Measurements from ENCODE around the gene LARGE1. TPM values are rescaled to one million over a fixed set of nuclear protein-coding genes. Genes with fewer than 3 reads are reported as not detected.

Gene LARGE1
- total RNA-seq, 1 experiment from 2014 or later: 1.3 TPM

DNA sequence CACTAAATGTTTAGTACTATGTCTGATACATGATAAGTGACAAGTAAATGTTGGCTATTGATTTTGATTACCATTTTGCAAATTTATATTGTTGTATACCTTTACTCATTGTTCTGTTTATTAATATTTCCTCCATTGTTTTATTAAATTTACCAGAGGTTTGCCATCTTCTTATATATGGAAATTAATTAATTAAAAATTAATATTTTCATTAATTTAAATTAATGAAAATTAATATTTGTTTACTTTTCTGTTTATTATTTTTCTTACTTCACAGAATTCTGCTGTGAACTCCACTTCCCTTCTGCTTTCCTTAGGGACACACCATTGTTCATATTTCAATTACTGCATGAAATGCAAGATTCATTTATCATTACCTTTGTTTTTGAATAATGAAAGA lies 331.0 kb downstream of the LARGE1 start:
- no peak overlapping the region for H3K27ac ChIP-seq (ENCODE audit: low read length)
- CTCF ChIA-PET: no interaction called here
- DNase-seq (no peak), ATAC-seq (no peak)
- H3K4me1 ChIP-seq (ENCODE audit: insufficient read depth, low read length): no peaks in the 10 kb centered on the region
- no peak overlapping the region for H3K4me3 ChIP-seq (ENCODE audit: low read length)
- TF ChIP-seq EZH2 (IDR thresholded peaks at IDR 0.05; ENCODE audit: low read length, unreplicated experiment) (no peak), EZH2phosphoT487 (IDR thresholded peaks at IDR 0.05; ENCODE audit: borderline replicate concordance, low read length) (no peak)
- TF ChIP-seq, protein P1, sequence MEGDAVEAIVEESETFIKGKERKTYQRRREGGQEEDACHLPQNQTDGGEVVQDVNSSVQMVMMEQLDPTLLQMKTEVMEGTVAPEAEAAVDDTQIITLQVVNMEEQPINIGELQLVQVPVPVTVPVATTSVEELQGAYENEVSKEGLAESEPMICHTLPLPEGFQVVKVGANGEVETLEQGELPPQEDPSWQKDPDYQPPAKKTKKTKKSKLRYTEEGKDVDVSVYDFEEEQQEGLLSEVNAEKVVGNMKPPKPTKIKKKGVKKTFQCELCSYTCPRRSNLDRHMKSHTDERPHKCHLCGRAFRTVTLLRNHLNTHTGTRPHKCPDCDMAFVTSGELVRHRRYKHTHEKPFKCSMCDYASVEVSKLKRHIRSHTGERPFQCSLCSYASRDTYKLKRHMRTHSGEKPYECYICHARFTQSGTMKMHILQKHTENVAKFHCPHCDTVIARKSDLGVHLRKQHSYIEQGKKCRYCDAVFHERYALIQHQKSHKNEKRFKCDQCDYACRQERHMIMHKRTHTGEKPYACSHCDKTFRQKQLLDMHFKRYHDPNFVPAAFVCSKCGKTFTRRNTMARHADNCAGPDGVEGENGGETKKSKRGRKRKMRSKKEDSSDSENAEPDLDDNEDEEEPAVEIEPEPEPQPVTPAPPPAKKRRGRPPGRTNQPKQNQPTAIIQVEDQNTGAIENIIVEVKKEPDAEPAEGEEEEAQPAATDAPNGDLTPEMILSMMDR (conservative IDR thresholded peaks at IDR 0.05; ENCODE audit: low read depth, low read length): no peak
- no peaks in the 10 kb centered on the region for H4K20me1 ChIP-seq (ENCODE audit: low read length)
- H3K36me3 ChIP-seq (ENCODE audit: low read depth, low read length): no peaks in the 10 kb centered on the region
- no peaks in the 10 kb centered on the region for H3K27me3 ChIP-seq (ENCODE audit: low read length)
- BruUV-seq (replicated peaks): no TSS peak
- POLR2A ChIA-PET (ENCODE audit: unreplicated experiment): no interaction called here
- no peak overlapping the region for H3K9ac ChIP-seq (ENCODE audit: low read length)
- no peaks in the 10 kb centered on the region for H3K79me2 ChIP-seq (ENCODE audit: low read length)
- intact Hi-C loops (cut with micrococcal nuclease): no loop called here
- H3F3A ChIP-seq (ENCODE audit: low read length, unreplicated experiment): no peaks in the 10 kb centered on the region
- H3K9me3 ChIP-seq (ENCODE audit: low read length): no peaks in the 10 kb centered on the region
- no peaks in the 10 kb centered on the region for H3K9me2 ChIP-seq (replicated peaks; ENCODE audit: low read length)
- H3K4me2 ChIP-seq (ENCODE audit: low read length): no peak overlapping the region
- no peak overlapping the region for H2AFZ ChIP-seq (ENCODE audit: low read length)

DNA sequence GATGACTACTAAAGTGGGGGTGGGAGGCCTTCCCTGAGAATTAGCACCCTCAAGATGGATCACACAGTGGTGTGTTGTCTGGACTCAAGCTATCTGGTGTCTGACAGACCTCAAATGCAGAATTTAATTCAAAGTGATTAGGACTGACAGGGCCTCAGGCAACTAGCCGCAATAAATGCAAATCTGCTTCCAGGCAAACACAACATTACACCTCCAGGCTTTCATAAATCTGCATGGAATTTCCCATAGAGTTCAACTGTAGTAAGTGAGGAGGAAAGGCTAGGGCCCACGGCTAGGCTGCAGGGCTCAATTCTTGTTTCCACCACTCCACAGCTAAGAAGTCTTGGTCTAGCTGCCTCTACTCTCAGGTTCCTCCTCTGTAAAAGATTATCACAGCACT lies 331.4 kb downstream of the LARGE1 start:
- no peaks in the 10 kb centered on the region for H4K20me1 ChIP-seq (ENCODE audit: low read length)

DNA sequence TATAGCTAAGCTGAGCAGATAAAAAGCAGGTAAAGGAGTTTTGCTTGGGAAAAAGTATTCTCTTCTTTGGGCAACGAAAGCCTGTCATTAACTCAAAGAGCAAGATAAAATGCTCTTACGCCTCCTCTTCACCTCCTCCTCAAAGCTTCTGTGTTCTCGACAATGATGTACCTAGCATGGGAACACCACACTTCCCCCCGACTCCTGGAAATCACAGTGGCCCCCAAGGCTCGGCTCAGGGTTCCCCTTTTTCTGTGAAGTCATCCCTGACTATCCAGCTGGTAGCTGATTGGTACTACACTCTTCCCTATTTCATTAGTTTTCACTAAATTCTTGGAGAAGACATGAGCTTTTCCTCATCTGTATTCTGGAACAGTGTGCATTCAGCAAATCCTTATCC lies 336.1 kb downstream of the LARGE1 start:
- H3K4me2 ChIP-seq (ENCODE audit: low read length): no peak overlapping the region
- H2AFZ ChIP-seq (ENCODE audit: low read length): no peak overlapping the region
- no peaks in the 10 kb centered on the region for H3K79me2 ChIP-seq (ENCODE audit: low read length)
- DNase-seq (no peak), ATAC-seq (no peak)
- no peak overlapping the region for H3K9ac ChIP-seq (ENCODE audit: low read length)
- TF ChIP-seq, protein P1 (conservative IDR thresholded peaks at IDR 0.05; ENCODE audit: low read depth, low read length): no peak
- TF ChIP-seq EZH2 (IDR thresholded peaks at IDR 0.05; ENCODE audit: low read length, unreplicated experiment): no peak
- no peaks in the 10 kb centered on the region for H4K20me1 ChIP-seq (ENCODE audit: low read length)
- intact Hi-C loops (cut with micrococcal nuclease): no loop called here
- no peak overlapping the region for H3K27ac ChIP-seq (ENCODE audit: low read length)
- no peaks in the 10 kb centered on the region for H3K9me2 ChIP-seq (replicated peaks; ENCODE audit: low read length)
- no peaks in the 10 kb centered on the region for H3K4me1 ChIP-seq (ENCODE audit: insufficient read depth, low read length)
- no peak overlapping the region for H3K4me3 ChIP-seq (ENCODE audit: low read length)
- H3F3A ChIP-seq (ENCODE audit: low read length, unreplicated experiment): no peaks in the 10 kb centered on the region
- H3K36me3 ChIP-seq (ENCODE audit: low read depth, low read length): no peaks in the 10 kb centered on the region
- H3K27me3 ChIP-seq (ENCODE audit: low read length): no peaks in the 10 kb centered on the region
- no peaks in the 10 kb centered on the region; the same call in 1 of the 2 replicates for H3K9me3 ChIP-seq (ENCODE audit: low read length)
- ChIA-PET CTCF (no interaction called here), POLR2A (ENCODE audit: unreplicated experiment) (no interaction called here)
- no TSS peak for BruUV-seq (replicated peaks)

More for the DNA sequence above, 331.4 kb downstream of the LARGE1 start:
- Histone ChIP-seq H3K4me3 (ENCODE audit: low read length) (no peak overlapping the region), H3K27ac (ENCODE audit: low read length) (no peak overlapping the region), H3K27me3 (ENCODE audit: low read length) (no peaks in the 10 kb centered on the region), H3K4me1 (ENCODE audit: insufficient read depth, low read length) (no peaks in the 10 kb centered on the region), H3F3A (ENCODE audit: low read length, unreplicated experiment) (no peaks in the 10 kb centered on the region), H3K36me3 (ENCODE audit: low read depth, low read length) (no peaks in the 10 kb centered on the region), H3K9me3 (ENCODE audit: low read length) (no peaks in the 10 kb centered on the region), H3K9ac (ENCODE audit: low read length) (no peak overlapping the region), H3K79me2 (ENCODE audit: low read length) (no peaks in the 10 kb centered on the region), H3K9me2 (replicated peaks; ENCODE audit: low read length) (no peaks in the 10 kb centered on the region), H2AFZ (ENCODE audit: low read length) (no peak overlapping the region), H3K4me2 (ENCODE audit: low read length) (no peak overlapping the region)
- no peak for DNase-seq
- BruUV-seq (replicated peaks): no TSS peak
- ChIA-PET POLR2A (ENCODE audit: unreplicated experiment) (no interaction called here), CTCF (no interaction called here)
- intact Hi-C loops (cut with micrococcal nuclease): no loop called here
- no peak for ATAC-seq
- TF ChIP-seq EZH2phosphoT487 (IDR thresholded peaks at IDR 0.05; ENCODE audit: borderline replicate concordance, low read length): no peak
- TF ChIP-seq, protein P1 (conservative IDR thresholded peaks at IDR 0.05; ENCODE audit: low read depth, low read length): no peak
- TF ChIP-seq EZH2 (IDR thresholded peaks at IDR 0.05; ENCODE audit: low read length, unreplicated experiment): no peak
